ENCODE results near the gene KRT2. TPM values are rescaled to one million over a fixed set of nuclear protein-coding genes. Genes with fewer than 3 reads are reported as not detected.

KRT2 gene
- total and polyA plus RNA-seq, 2 experiments from 2014 or later, result not detected

- Histone ChIP-seq H3K9me3 (ENCODE audit: low read depth) (no peaks in the 10 kb centered on the region), H3K4me1 (ENCODE audit: insufficient read depth) (peaks cover 3% of the 10 kb centered on the region), H3K36me3 (replicated peaks; ENCODE audit: insufficient read depth, low read depth) (no peaks in the 10 kb centered on the region), H3K9me2 (replicated peaks; ENCODE audit: insufficient read depth) (no peaks in the 10 kb centered on the region), H3K27ac (no peak overlapping the region), H4K20me1 (ENCODE audit: insufficient read depth, poor library complexity, severe bottlenecking) (no peaks in the 10 kb centered on the region), H2AFZ (no peak overlapping the region), H3K27me3 (peaks cover 18% of the 10 kb centered on the region), H3K79me2 (no peaks in the 10 kb centered on the region), H3K4me3 (no peak overlapping the region), H3K4me2 (no peak overlapping the region)
- no peak for DNase-seq (ENCODE audit: low spot score)
- WGBS (ENCODE audit: low lambda C conversion rate, missing lambda C conversion rate), result 89% methylated on average over 6 of the region's 6 CpGs
- TF ChIP-seq EZH2 (IDR thresholded peaks at IDR 0.05; ENCODE audit: borderline replicate concordance), result no peak
- TF ChIP-seq, protein P1, sequence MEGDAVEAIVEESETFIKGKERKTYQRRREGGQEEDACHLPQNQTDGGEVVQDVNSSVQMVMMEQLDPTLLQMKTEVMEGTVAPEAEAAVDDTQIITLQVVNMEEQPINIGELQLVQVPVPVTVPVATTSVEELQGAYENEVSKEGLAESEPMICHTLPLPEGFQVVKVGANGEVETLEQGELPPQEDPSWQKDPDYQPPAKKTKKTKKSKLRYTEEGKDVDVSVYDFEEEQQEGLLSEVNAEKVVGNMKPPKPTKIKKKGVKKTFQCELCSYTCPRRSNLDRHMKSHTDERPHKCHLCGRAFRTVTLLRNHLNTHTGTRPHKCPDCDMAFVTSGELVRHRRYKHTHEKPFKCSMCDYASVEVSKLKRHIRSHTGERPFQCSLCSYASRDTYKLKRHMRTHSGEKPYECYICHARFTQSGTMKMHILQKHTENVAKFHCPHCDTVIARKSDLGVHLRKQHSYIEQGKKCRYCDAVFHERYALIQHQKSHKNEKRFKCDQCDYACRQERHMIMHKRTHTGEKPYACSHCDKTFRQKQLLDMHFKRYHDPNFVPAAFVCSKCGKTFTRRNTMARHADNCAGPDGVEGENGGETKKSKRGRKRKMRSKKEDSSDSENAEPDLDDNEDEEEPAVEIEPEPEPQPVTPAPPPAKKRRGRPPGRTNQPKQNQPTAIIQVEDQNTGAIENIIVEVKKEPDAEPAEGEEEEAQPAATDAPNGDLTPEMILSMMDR (IDR thresholded peaks at IDR 0.05; ENCODE audit: poor library complexity), result no peak
- TF ChIP-seq EZH2phosphoT487 (IDR thresholded peaks at IDR 0.05; ENCODE audit: low read depth, severe bottlenecking, unreplicated experiment), result no peak
Measured at GRCh38 chr12:52636189-52636588, 15.8 kb downstream of the KRT2 start.

- Histone ChIP-seq H3K36me3 (replicated peaks; ENCODE audit: insufficient read depth, low read depth) (no peaks in the 10 kb centered on the region), H3K9me3 (ENCODE audit: low read depth) (no peaks in the 10 kb centered on the region), H2AFZ (no peak overlapping the region), H3K27me3 (peaks cover 8% of the 10 kb centered on the region), H3K4me1 (ENCODE audit: insufficient read depth) (peaks cover 3% of the 10 kb centered on the region), H3K79me2 (no peaks in the 10 kb centered on the region), H3K9me2 (replicated peaks; ENCODE audit: insufficient read depth) (no peaks in the 10 kb centered on the region), H3K27ac (no peak overlapping the region), H3K4me3 (no peak overlapping the region), H4K20me1 (ENCODE audit: insufficient read depth, poor library complexity, severe bottlenecking) (no peaks in the 10 kb centered on the region), H3K4me2 (no peak overlapping the region)
- DNase-seq (ENCODE audit: low spot score), result no peak
- 71% methylated on average over 7 of the region's 7 CpGs for WGBS (ENCODE audit: low lambda C conversion rate, missing lambda C conversion rate)
- TF ChIP-seq EZH2phosphoT487 (IDR thresholded peaks at IDR 0.05; ENCODE audit: low read depth, severe bottlenecking, unreplicated experiment), result no peak
- TF ChIP-seq, protein P1 (IDR thresholded peaks at IDR 0.05; ENCODE audit: poor library complexity), result no peak
- no peak for TF ChIP-seq EZH2 (IDR thresholded peaks at IDR 0.05; ENCODE audit: borderline replicate concordance)
Measured at GRCh38 chr12:52634266-52635056, 17.6 kb downstream of the KRT2 start.

GRCh38 chr12:52633383-52633782, 18.6 kb downstream of the KRT2 start:
- DNase-seq (ENCODE audit: low spot score), result no peak
- Histone ChIP-seq H3K4me1 (ENCODE audit: insufficient read depth) (peaks cover 3% of the 10 kb centered on the region), H2AFZ (no peak overlapping the region), H3K27me3 (peaks cover 4% of the 10 kb centered on the region), H3K4me3 (no peak overlapping the region), H3K79me2 (no peaks in the 10 kb centered on the region), H3K9me2 (replicated peaks; ENCODE audit: insufficient read depth) (no peaks in the 10 kb centered on the region), H3K27ac (no peak overlapping the region), H3K9me3 (ENCODE audit: low read depth) (no peaks in the 10 kb centered on the region), H3K36me3 (replicated peaks; ENCODE audit: insufficient read depth, low read depth) (no peaks in the 10 kb centered on the region), H3K4me2 (no peak overlapping the region), H4K20me1 (ENCODE audit: insufficient read depth, poor library complexity, severe bottlenecking) (no peaks in the 10 kb centered on the region)
- WGBS (ENCODE audit: low lambda C conversion rate, missing lambda C conversion rate), result 81% methylated on average over 4 of the region's 4 CpGs
- TF ChIP-seq EZH2phosphoT487 (IDR thresholded peaks at IDR 0.05; ENCODE audit: low read depth, severe bottlenecking, unreplicated experiment), result no peak
- TF ChIP-seq, protein P1 (IDR thresholded peaks at IDR 0.05; ENCODE audit: poor library complexity), result no peak
- no peak for TF ChIP-seq EZH2 (IDR thresholded peaks at IDR 0.05; ENCODE audit: borderline replicate concordance)

Measured in hepatocyte (in vitro differentiated cells).